ENCODE data around the gene CACNA1G. TPM values are rescaled to one million over a fixed set of nuclear protein-coding genes. Genes with fewer than 3 reads are reported as not detected.

The CACNA1G gene
- total RNA-seq, 2 experiments from 2014 or later: not detected

DNA sequence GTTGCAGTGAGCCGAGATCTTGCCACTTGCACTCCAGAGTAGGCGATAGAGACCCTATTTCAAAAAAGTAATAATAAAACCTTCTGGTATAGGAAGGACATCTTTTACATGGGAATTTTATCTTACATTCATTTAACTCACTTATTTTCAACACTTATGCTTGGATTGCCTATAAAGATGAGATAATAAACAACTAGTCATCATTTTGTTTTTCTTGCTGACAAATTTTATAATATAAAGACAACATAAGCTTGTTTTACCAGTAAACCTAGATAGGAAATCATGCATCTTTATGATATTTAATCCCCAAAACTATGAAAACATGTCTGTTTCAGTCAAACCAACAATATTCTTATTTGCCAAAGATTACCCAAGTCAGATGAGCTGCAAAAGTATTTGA is 91.1 kb downstream of the CACNA1G start:
- Histone ChIP-seq H3K4me1 (ENCODE audit: insufficient read depth, low read length, poor library complexity, severe bottlenecking) (no peaks in the 10 kb centered on the region), H2AFZ (ENCODE audit: low read length) (no peak overlapping the region), H4K20me1 (ENCODE audit: insufficient read depth, low read length) (no peaks in the 10 kb centered on the region), H3K4me2 (ENCODE audit: low read length) (no peak overlapping the region), H3K79me2 (ENCODE audit: insufficient read depth, low read depth, low read length) (no peaks in the 10 kb centered on the region), H3K9me3 (ENCODE audit: low read length) (peaks cover 5% of the 10 kb centered on the region; the same call in 1 of the 2 replicates), H3K4me3 (ENCODE audit: low read depth, low read length, poor library complexity, severe bottlenecking) (no peak overlapping the region), H3K9me2 (ENCODE audit: insufficient read depth, low read length) (no peaks in the 10 kb centered on the region), H3K27ac (ENCODE audit: low read depth, low read length, poor library complexity, severe bottlenecking) (no peak overlapping the region), H3K36me3 (ENCODE audit: insufficient read depth, low read length) (no peaks in the 10 kb centered on the region)
- no peak for TF ChIP-seq EZH2phosphoT487 (IDR thresholded peaks at IDR 0.05; ENCODE audit: borderline replicate concordance, low read depth, low read length)
- TF ChIP-seq, protein P1, sequence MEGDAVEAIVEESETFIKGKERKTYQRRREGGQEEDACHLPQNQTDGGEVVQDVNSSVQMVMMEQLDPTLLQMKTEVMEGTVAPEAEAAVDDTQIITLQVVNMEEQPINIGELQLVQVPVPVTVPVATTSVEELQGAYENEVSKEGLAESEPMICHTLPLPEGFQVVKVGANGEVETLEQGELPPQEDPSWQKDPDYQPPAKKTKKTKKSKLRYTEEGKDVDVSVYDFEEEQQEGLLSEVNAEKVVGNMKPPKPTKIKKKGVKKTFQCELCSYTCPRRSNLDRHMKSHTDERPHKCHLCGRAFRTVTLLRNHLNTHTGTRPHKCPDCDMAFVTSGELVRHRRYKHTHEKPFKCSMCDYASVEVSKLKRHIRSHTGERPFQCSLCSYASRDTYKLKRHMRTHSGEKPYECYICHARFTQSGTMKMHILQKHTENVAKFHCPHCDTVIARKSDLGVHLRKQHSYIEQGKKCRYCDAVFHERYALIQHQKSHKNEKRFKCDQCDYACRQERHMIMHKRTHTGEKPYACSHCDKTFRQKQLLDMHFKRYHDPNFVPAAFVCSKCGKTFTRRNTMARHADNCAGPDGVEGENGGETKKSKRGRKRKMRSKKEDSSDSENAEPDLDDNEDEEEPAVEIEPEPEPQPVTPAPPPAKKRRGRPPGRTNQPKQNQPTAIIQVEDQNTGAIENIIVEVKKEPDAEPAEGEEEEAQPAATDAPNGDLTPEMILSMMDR (conservative IDR thresholded peaks at IDR 0.05; ENCODE audit: low read length): no peak
- no peak for DNase-seq (ENCODE audit: low spot score)
- ChIA-PET CTCF (ENCODE audit: unreplicated experiment) (no interaction called here), POLR2A (interaction anchor here (1.4 to 1.5 kb wide), 2 partner anchors 10 to 26 kb away, joined by 4 to 5 read pairs; no protein-coding TSS in a partner anchor)
- no TSS peak for BruUV-seq (replicated peaks)
- intact Hi-C loops (cut with micrococcal nuclease; ENCODE audit: unreplicated experiment): no loop called here

DNA sequence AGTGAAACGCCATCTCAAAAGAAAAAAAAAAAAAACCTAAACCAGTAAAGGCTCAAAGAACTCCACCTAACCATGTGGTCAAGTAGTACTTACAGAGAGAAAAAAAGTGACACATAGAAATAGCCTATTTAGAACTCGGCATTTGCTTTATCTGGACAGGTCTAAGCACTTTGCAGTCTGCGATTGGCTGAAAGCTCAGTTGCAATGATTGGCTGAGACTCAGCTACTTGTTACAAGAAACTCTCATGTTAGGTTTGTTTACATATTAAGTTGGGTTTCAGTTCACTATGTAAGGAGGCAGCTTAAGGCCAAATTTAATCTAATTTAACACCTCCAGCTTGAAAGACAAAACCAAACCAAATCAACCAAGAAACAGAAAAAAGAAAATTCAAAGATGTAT is 93.2 kb downstream of the CACNA1G start:
- no peak for TF ChIP-seq EZH2phosphoT487 (IDR thresholded peaks at IDR 0.05; ENCODE audit: borderline replicate concordance, low read depth, low read length)
- TF ChIP-seq, protein P1 (conservative IDR thresholded peaks at IDR 0.05; ENCODE audit: low read length): no peak
- H3K79me2 ChIP-seq (ENCODE audit: insufficient read depth, low read depth, low read length): no peaks in the 10 kb centered on the region
- H3K27ac ChIP-seq (ENCODE audit: low read depth, low read length, poor library complexity, severe bottlenecking): no peak overlapping the region
- H2AFZ ChIP-seq (ENCODE audit: low read length): no peak overlapping the region
- no peak for DNase-seq (ENCODE audit: low spot score)
- H3K4me2 ChIP-seq (ENCODE audit: low read length): no peak overlapping the region
- H3K36me3 ChIP-seq (ENCODE audit: insufficient read depth, low read length): no peaks in the 10 kb centered on the region
- H3K4me1 ChIP-seq (ENCODE audit: insufficient read depth, low read length, poor library complexity, severe bottlenecking): no peaks in the 10 kb centered on the region
- no peaks in the 10 kb centered on the region for H3K9me2 ChIP-seq (ENCODE audit: insufficient read depth, low read length)
- H3K4me3 ChIP-seq (ENCODE audit: low read depth, low read length, poor library complexity, severe bottlenecking): no peak overlapping the region
- ChIA-PET CTCF (ENCODE audit: unreplicated experiment) (interaction anchor here (0.6 kb wide), 1 partner anchor 1097 kb away, joined by 3 read pairs; no protein-coding TSS in a partner anchor), POLR2A (interaction anchor here (0.6 kb wide), 1 partner anchor 216 kb away, joined by 5 read pairs; no protein-coding TSS in a partner anchor)
- H4K20me1 ChIP-seq (ENCODE audit: insufficient read depth, low read length): no peaks in the 10 kb centered on the region
- no TSS peak for BruUV-seq (replicated peaks)
- H3K9me3 ChIP-seq (ENCODE audit: low read length): peaks cover 5% of the 10 kb centered on the region; the same call in 1 of the 2 replicates
- intact Hi-C loops (cut with micrococcal nuclease; ENCODE audit: unreplicated experiment): no loop called here

DNA sequence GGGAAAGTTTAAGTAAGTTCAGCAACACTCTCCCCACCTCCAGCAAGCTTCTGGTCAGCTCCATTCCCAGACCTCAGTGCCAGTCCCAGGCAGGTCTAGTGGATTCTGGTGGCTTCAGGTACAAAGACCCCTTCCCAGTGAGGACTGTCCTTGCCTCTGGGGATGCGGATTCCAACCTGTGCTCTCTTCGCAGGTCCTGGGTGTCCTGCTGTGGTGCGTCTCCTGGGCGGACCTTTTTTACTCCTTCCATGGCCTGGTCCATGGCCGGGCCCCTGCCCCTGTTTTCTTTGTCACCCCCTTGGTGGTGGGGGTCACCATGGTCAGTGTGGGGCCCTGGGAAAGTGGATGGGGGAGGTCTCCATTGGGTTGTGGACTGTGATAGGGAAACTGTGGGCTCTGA is 96.0 kb downstream of the CACNA1G start:
- Histone ChIP-seq H3K9me3 (ENCODE audit: low read length) (peaks cover 5% of the 10 kb centered on the region; the same call in 1 of the 2 replicates), H3K79me2 (ENCODE audit: insufficient read depth, low read depth, low read length) (no peaks in the 10 kb centered on the region), H3K36me3 (ENCODE audit: insufficient read depth, low read length) (no peaks in the 10 kb centered on the region), H3K9me2 (ENCODE audit: insufficient read depth, low read length) (no peaks in the 10 kb centered on the region), H3K4me1 (ENCODE audit: insufficient read depth, low read length, poor library complexity, severe bottlenecking) (peaks cover 3% of the 10 kb centered on the region), H4K20me1 (ENCODE audit: insufficient read depth, low read length) (no peaks in the 10 kb centered on the region), H3K4me3 (ENCODE audit: low read depth, low read length, poor library complexity, severe bottlenecking) (no peak overlapping the region), H3K4me2 (ENCODE audit: low read length) (no peak overlapping the region), H2AFZ (ENCODE audit: low read length) (no peak overlapping the region), H3K27ac (ENCODE audit: low read depth, low read length, poor library complexity, severe bottlenecking) (no peak overlapping the region)
- TF ChIP-seq EZH2phosphoT487 (IDR thresholded peaks at IDR 0.05; ENCODE audit: borderline replicate concordance, low read depth, low read length): no peak
- ChIA-PET CTCF (ENCODE audit: unreplicated experiment) (no interaction called here), POLR2A (no interaction called here)
- no peak for DNase-seq (ENCODE audit: low spot score)
- intact Hi-C loops (cut with micrococcal nuclease; ENCODE audit: unreplicated experiment): no loop called here
- no TSS peak for BruUV-seq (replicated peaks)
